Chondrocyte (in vitro differentiated cells): Measurements from ENCODE around the gene DIPK1B. TPM values are rescaled to one million over a fixed set of nuclear protein-coding genes. Genes with fewer than 3 reads are reported as not detected.

Experiments
- DNase-seq: peaks from one replicate; pipeline ENCODE4 v3.0.0; 2021; ENCODE audit warnings: mixed read lengths, low spot score
- H3K27ac Mint-ChIP-seq: one replicate; pipeline ENCODE4 v1.8.0; 2021; ENCODE audit warnings: mild to moderate bottlenecking, moderate library complexity, mixed read lengths; ENCODE audit not compliant: unreplicated experiment
- H3K27me3 Mint-ChIP-seq: 2 replicates; pipeline ENCODE4 v1.8.0; 2021; ENCODE audit warnings: low read depth, mixed read lengths
- H3K36me3 Mint-ChIP-seq: 2 replicates; pipeline ENCODE4 v1.8.0; 2021; ENCODE audit warnings: low read depth, mixed read lengths
- H3K4me1 Mint-ChIP-seq: 2 replicates; pipeline ENCODE4 v1.8.0; 2021; ENCODE audit warnings: low read depth, mild to moderate bottlenecking, mixed read lengths
- H3K4me3 Mint-ChIP-seq: one replicate; pipeline ENCODE4 v1.8.0; 2021; ENCODE audit warnings: mild to moderate bottlenecking, moderate library complexity, mixed read lengths; ENCODE audit not compliant: unreplicated experiment
- H3K9me3 Mint-ChIP-seq: 2 replicates; pipeline ENCODE4 v1.8.0; 2021; ENCODE audit warnings: low read depth, mixed read lengths
- CTCF ChIP-seq: fragments of 200-600 bp; sonication (generic); IDR thresholded peaks from 2 replicates; pipeline ENCODE4 v1.5.0; 2021; ENCODE audit warnings: antibody characterized with exemption, mild to moderate bottlenecking, moderate library complexity
- total RNA-seq: library from RNA; stranded (reverse); gene quantifications from 3 replicates; pipeline ENCODE4 v1.2.1, GENCODE V29; 2021

DIPK1B gene
- total RNA-seq, 1 donor from 2014 or later, result 9.2 TPM

GRCh38 chr9:136679431-136679941, 32.9 kb upstream of the DIPK1B start:
- H3K9me3 Mint-ChIP-seq, result no peaks in the 10 kb centered on the region
- H3K4me1 Mint-ChIP-seq, result no peaks in the 10 kb centered on the region
- H3K4me3 Mint-ChIP-seq, result no peak overlapping the region
- DNase-seq, result no peak
- no peak for TF ChIP-seq CTCF
- peaks cover 2% of the 10 kb centered on the region for H3K36me3 Mint-ChIP-seq
- no peak overlapping the region for H3K27ac Mint-ChIP-seq
- no peaks in the 10 kb centered on the region for H3K27me3 Mint-ChIP-seq

GRCh38 chr9:136681029-136681428, 31.3 kb upstream of the DIPK1B start:
- Mint-ChIP-seq H3K4me3 (no peak overlapping the region), H3K27ac (no peak overlapping the region), H3K36me3 (peaks cover 2% of the 10 kb centered on the region), H3K27me3 (no peaks in the 10 kb centered on the region), H3K9me3 (no peaks in the 10 kb centered on the region), H3K4me1 (peaks cover 3% of the 10 kb centered on the region)
- no peak for DNase-seq
- TF ChIP-seq CTCF, result no peak

- Mint-ChIP-seq H3K9me3 (no peaks in the 10 kb centered on the region), H3K27ac (no peak overlapping the region), H3K27me3 (no peaks in the 10 kb centered on the region), H3K36me3 (no peaks in the 10 kb centered on the region), H3K4me1 (peaks cover 7% of the 10 kb centered on the region), H3K4me3 (no peak overlapping the region)
- no peak for DNase-seq
- no peak for TF ChIP-seq CTCF
Measured at GRCh38 chr9:136681945-136682699, 30.2 kb upstream of the DIPK1B start.

GRCh38 chr9:136682710-136683109, 29.7 kb upstream of the DIPK1B start:
- no peak for DNase-seq
- Mint-ChIP-seq H3K36me3 (no peaks in the 10 kb centered on the region), H3K27me3 (no peaks in the 10 kb centered on the region), H3K9me3 (no peaks in the 10 kb centered on the region), H3K4me3 (no peak overlapping the region), H3K4me1 (peaks cover 7% of the 10 kb centered on the region), H3K27ac (no peak overlapping the region)
- TF ChIP-seq CTCF, result no peak

DNA sequence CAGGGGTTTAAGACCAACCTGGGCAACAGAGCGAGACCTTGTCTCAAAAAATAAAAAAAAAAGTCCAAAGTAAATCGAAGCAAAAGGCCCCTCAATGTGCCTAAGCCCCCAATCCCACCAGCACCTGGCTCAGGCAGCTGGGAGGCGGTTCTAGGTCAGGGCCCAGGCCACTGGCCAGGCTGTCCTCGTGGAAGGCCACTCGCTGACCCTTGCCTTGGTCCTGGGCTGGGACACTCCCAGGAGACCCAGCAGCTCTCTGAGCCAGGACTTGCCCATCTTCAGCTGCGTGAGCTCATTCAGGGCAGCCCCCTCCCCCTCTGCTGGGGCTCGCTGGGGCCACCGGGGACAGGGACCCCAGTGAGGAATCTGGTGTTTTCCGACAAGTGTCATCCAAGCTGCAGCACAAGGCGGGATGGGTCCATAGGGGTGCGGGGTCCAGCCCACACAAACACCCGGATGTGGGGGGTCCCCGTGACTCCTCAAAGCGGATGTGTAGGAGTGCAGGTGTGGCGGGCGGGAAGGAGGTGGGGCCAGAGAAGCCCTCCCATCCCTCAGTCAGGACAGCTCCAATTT, 29.1 kb upstream of the DIPK1B start:
- DNase-seq, result no peak
- Mint-ChIP-seq H3K4me1 (peaks cover 7% of the 10 kb centered on the region), H3K27ac (no peak overlapping the region), H3K4me3 (no peak overlapping the region), H3K36me3 (no peaks in the 10 kb centered on the region), H3K9me3 (no peaks in the 10 kb centered on the region), H3K27me3 (no peaks in the 10 kb centered on the region)
- no peak for TF ChIP-seq CTCF
